CD4-positive, alpha-beta memory T cell (primary cell): ENCODE measurements around the gene LBHD1. TPM values are rescaled to one million over a fixed set of nuclear protein-coding genes. Genes with fewer than 3 reads are reported as not detected.

Experiments
- CTCF ChIA-PET: fragments of 350-600 bp; sonication (Branson Sonifier 250); formaldehyde crosslinking; loops from one replicate; lab custom pipeline; 2021; ENCODE audit warnings: inconsistent platforms; ENCODE audit not compliant: partially characterized antibody; lab: Charles Lee
- POLR2A ChIA-PET: fragments of 350-600 bp; sonication (Branson Sonifier 250); formaldehyde crosslinking; loops from one replicate; lab custom pipeline; 2021; ENCODE audit not compliant: partially characterized antibody; lab: Charles Lee
- DNase-seq, 5 donors: peaks; one replicate each; pipeline versions ENCODE4 v3.0.0 to v3.0.0-alpha.2; 2020 to 2022; ENCODE audit warnings: mixed read lengths in 1 of 5
- H3K27ac ChIP-seq: one replicate; pipeline ENCODE4 v1.7.0; 2013; ENCODE audit warnings: low read depth, low read length
- H3K27me3 ChIP-seq: 2 replicates; pipeline ENCODE4 v1.7.0; 2013; ENCODE audit warnings: mild to moderate bottlenecking, low read length, moderate library complexity; ENCODE audit not compliant: insufficient read depth
- H3K36me3 ChIP-seq: 2 replicates; pipeline ENCODE4 v1.7.0; 2013; ENCODE audit warnings: mild to moderate bottlenecking, low read length, moderate library complexity; ENCODE audit not compliant: insufficient read depth
- H3K4me1 ChIP-seq: 2 replicates; pipeline ENCODE4 v1.7.0; 2013; ENCODE audit warnings: mild to moderate bottlenecking, low read length, moderate library complexity; ENCODE audit not compliant: insufficient read depth
- H3K4me3 ChIP-seq, 2 donors: one replicate each; pipeline ENCODE4 v1.7.0; 2013; ENCODE audit warnings: low read length in 2 of 2, mild to moderate bottlenecking in 1 of 2
- H3K9me3 ChIP-seq, 2 donors: one replicate each; pipeline ENCODE4 v1.7.0; 2013; ENCODE audit warnings: low read length in 2 of 2, control low read depth in 1 of 2; ENCODE audit not compliant: control insufficient read depth in 1 of 2
- H3K27ac Mint-ChIP-seq, 7 donors: one replicate each; pipeline ENCODE4 v1.8.0; 2020 to 2021; ENCODE audit warnings: mixed read lengths in 7 of 7, mild to moderate bottlenecking in 6 of 7, inconsistent platforms in 3 of 7, moderate library complexity in 3 of 7
- H3K27me3 Mint-ChIP-seq, 2 donors: one replicate each; pipeline ENCODE4 v1.8.0; 2020 to 2021; ENCODE audit warnings: mixed read lengths in 2 of 2
- H3K36me3 Mint-ChIP-seq, 2 donors: one replicate each; pipeline ENCODE4 v1.8.0; 2020 to 2021; ENCODE audit warnings: mixed read lengths in 2 of 2, inconsistent platforms in 1 of 2, mild to moderate bottlenecking in 1 of 2
- H3K4me1 Mint-ChIP-seq, 4 donors: one replicate each; pipeline ENCODE4 v1.8.0; 2020 to 2021; ENCODE audit warnings: mixed read lengths in 4 of 4, mild to moderate bottlenecking in 1 of 4
- H3K4me3 Mint-ChIP-seq, 8 donors: one replicate each; pipeline ENCODE4 v1.8.0; 2020 to 2021; ENCODE audit warnings: mixed read lengths in 8 of 8, mild to moderate bottlenecking in 7 of 8, moderate library complexity in 6 of 8, inconsistent platforms in 3 of 8
- H3K9me3 Mint-ChIP-seq, 8 donors: one replicate each; pipeline ENCODE4 v1.8.0; 2020 to 2021; ENCODE audit warnings: mixed read lengths in 8 of 8, mild to moderate bottlenecking in 5 of 8, inconsistent platforms in 3 of 8, moderate library complexity in 1 of 8
- intact Hi-C: fragments of 100-400 bp; cut with micrococcal nuclease; formaldehyde crosslinking; loops from one replicate; pipeline ENCODE4 v1.15.1; 2023
- polyA plus RNA-seq, 2 donors: library from polyadenylated mRNA; unstranded; fragments of 300-500 nt; fragmentation: Illumina TruSeq; gene quantifications; one replicate each; pipeline ENCODE4 v1.2.3, GENCODE V29; 2021
- total RNA-seq, 2 experiments: library from RNA; stranded (reverse); gene quantifications; one replicate each; pipeline ENCODE4 v1.2.3, GENCODE V29; 2021

The LBHD1 gene
- total and polyA plus RNA-seq, 4 experiments from 2014 or later = 2.4 to 28.6 (median 14.7) TPM

DNA sequence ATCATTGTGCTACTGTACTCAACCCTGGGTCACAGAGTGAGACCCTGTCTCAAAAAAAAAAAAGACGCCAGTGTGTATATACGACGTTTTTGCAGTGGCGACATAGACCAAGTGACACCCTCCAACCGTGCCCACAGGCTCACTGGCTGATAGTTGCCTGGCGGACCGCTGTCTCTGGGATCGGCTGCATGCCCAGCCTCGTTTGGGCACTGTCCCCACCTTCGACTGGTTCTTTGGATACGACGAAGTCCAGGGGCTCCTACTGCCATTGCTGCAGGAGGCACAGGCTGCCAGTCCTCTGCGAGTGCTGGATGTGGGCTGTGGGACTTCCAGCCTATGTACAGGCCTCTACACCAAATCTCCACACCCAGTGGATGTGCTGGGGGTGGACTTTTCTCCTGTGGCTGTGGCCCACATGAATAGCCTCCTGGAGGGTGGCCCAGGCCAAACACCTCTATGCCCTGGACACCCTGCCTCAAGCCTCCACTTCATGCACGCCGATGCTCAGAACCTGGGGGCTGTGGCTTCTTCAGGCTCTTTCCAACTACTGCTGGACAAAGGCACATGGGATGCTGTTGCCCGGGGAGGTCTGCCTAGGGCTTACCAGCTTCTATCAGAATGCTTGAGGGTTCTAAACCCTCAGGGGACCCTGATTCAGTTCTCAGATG, 5.7 kb downstream of the LBHD1 start:
- POLR2A ChIA-PET = interaction anchor here (0.6 to 19.7 kb wide), 30 partner anchors 10 to 215 kb away, joined by 3 to 494 read pairs (median 19); partner anchors contain the start of genes B3GAT3, BSCL2, EEF1G and EML3
- CTCF ChIA-PET = interaction anchor here (0.6 to 10.4 kb wide), 5 partner anchors 54 to 274 kb away, joined by 3 to 86 read pairs (median 6); partner anchors contain the start of genes EML3 and TUT1
- no peaks in the 10 kb centered on the region for H3K9me3 ChIP-seq
- Mint-ChIP-seq H3K4me1 (peaks cover 17 to 67% (median 40%) of the 10 kb centered on the region in 4 donors), H3K4me3 (peak overlapping the region; percentile 92 to 98 (median 96)), H3K27ac (peak overlapping the region; percentile 82 to 98 (median 96)), H3K27me3 (no peaks in the 10 kb centered on the region), H3K36me3 (peaks cover 8 to 41% of the 10 kb centered on the region in 2 donors), H3K9me3 (no peaks in the 10 kb centered on the region)
- peaks cover 15% of the 10 kb centered on the region for H3K36me3 ChIP-seq
- intact Hi-C loops = no loop called here
- H3K27me3 ChIP-seq = no peaks in the 10 kb centered on the region
- peak overlapping the region; percentile 73 for H3K27ac ChIP-seq
- DNase-seq = no peak
- H3K4me3 ChIP-seq = peak overlapping the region; percentile 88 to 97
- peaks cover 53% of the 10 kb centered on the region for H3K4me1 ChIP-seq

DNA sequence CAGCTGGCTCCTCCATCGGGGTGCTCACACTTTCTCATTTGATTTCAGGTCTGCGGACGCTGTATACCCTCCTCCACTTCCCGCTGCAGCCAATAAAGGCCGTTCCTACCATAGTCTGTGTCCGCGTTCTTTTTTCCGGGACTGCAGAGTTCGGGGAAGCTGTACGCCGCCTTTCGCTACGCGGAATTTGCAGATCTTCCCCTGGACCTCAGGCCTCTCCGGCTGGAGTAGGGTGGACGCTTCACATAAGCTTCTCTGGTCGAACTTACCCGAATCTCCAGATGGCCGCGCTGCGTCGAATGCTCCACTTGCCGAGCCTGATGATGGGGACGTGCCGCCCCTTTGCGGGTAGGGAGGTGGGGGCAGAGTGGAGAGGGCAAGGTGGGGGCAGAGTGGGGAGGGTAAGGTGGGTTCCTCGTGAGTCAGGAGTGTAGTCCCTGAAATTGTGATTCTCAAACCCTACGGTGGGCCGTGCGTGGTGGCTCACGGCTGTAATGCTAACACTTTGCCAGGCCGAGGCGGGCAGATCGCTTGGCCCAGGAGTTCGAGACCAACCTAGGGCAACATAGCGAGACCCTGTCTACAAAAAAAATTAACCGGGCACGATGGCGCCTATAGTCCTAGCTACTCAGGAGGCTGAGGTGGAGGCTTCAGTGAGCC, 6.3 kb downstream of the LBHD1 start:
- Mint-ChIP-seq H3K4me3 (peak overlapping the region; percentile 92 to 98 (median 96)), H3K36me3 (peaks cover 8 to 38% of the 10 kb centered on the region in 2 donors), H3K9me3 (no peaks in the 10 kb centered on the region), H3K4me1 (peaks cover 15 to 61% (median 35%) of the 10 kb centered on the region in 4 donors), H3K27me3 (no peaks in the 10 kb centered on the region), H3K27ac (peak overlapping the region; percentile 95 to 98 (median 96))
- POLR2A ChIA-PET = interaction anchor here (0.6 to 19.7 kb wide), 57 partner anchors 10 to 1652 kb away, joined by 3 to 494 read pairs (median 7); partner anchors contain the start of genes B3GAT3, BSCL2, EEF1G and EML3
- Histone ChIP-seq H3K4me1 (peaks cover 48% of the 10 kb centered on the region), H3K9me3 (no peaks in the 10 kb centered on the region), H3K36me3 (peaks cover 15% of the 10 kb centered on the region), H3K27me3 (no peaks in the 10 kb centered on the region), H3K27ac (peak overlapping the region; percentile 73), H3K4me3 (peak overlapping the region; percentile 88 to 97)
- CTCF ChIA-PET = interaction anchor here (0.9 to 10.4 kb wide), 20 partner anchors 7 to 273 kb away, joined by 3 to 86 read pairs (median 4); partner anchors contain the start of genes B3GAT3, HNRNPUL2, INTS5 and LBHD1
- intact Hi-C loops = loop anchor here (1.0 to 2.0 kb wide), 9 partner anchors 12 to 92 kb away; partner anchors contain the start of genes EEF1G, EML3, GANAB and INTS5
- peak; percentile 54 to 84 (median 58) for DNase-seq

DNA sequence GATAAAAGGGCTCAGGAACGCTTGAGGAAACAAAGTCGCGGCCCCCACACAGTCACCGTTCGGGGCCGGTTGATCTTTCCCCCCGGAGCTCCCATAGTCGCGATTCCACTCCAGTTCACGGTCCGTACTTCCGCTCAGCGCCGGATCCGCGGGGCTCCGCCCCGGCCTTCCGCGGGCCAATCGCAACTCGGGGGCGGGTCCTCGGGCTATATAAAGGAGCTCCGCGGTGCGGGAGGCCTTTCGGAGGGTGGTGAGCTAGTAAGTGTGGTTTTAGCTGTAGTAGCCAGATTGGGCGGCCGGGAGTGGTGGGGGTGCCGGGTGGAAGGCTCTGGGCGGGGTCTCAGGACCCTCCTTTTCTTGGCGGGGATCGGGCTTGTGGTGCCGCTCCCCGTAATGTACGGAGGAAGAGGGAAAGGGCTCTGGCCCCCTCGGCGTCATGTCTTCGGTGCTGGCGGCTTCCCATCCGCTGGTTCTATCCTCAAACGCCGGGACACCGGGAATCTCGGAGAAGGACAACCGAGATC, 6.9 kb downstream of the LBHD1 start, which contains the start of the genes C11orf98 and CSKMT:
C11orf98 (minus strand) TSS at position 136 of the 524 bp plus-strand sequence; CDS start at position 95, 41 bp downstream.
CSKMT (plus strand) TSS at position 238 of the 524 bp plus-strand sequence. CDS start 568 bp downstream, outside the sequence.
- peak within 1 kb of the TSS; percentile 73 for H3K27ac ChIP-seq
- Mint-ChIP-seq H3K27ac (peak within 1 kb of the TSS; percentile 95 to 98 (median 96)), H3K36me3 (peaks cover 8 to 38% of the 10 kb centered on the region in 2 donors), H3K27me3 (no peaks in the 10 kb centered on the region), H3K4me3 (peak within 1 kb of the TSS; percentile 92 to 98 (median 96)), H3K4me1 (peaks cover 15 to 55% (median 31%) of the 10 kb centered on the region in 4 donors), H3K9me3 (no peaks in the 10 kb centered on the region)
- CTCF ChIA-PET = interaction anchor here (0.8 to 10.4 kb wide), 26 partner anchors 8 to 272 kb away, joined by 3 to 86 read pairs (median 4); partner anchors contain the start of genes B3GAT3, HNRNPUL2, INTS5 and LBHD1
- intact Hi-C loops = loop anchor here (1.0 to 2.0 kb wide), 9 partner anchors 12 to 92 kb away; partner anchors contain the start of genes EEF1G, EML3, GANAB and INTS5
- peaks cover 42% of the 10 kb centered on the region for H3K4me1 ChIP-seq
- H3K4me3 ChIP-seq = peak within 1 kb of the TSS; percentile 88 to 97
- DNase-seq = peak; percentile 94 to 96 (median 95)
- H3K27me3 ChIP-seq = no peaks in the 10 kb centered on the region
- H3K36me3 ChIP-seq = peaks cover 15% of the 10 kb centered on the region
- H3K9me3 ChIP-seq = no peaks in the 10 kb centered on the region
- POLR2A ChIA-PET = interaction anchor here (0.6 to 19.7 kb wide), 62 partner anchors 9 to 1653 kb away, joined by 3 to 494 read pairs (median 6); partner anchors contain the start of genes AHNAK, B3GAT3, BSCL2 and EEF1G

DNA sequence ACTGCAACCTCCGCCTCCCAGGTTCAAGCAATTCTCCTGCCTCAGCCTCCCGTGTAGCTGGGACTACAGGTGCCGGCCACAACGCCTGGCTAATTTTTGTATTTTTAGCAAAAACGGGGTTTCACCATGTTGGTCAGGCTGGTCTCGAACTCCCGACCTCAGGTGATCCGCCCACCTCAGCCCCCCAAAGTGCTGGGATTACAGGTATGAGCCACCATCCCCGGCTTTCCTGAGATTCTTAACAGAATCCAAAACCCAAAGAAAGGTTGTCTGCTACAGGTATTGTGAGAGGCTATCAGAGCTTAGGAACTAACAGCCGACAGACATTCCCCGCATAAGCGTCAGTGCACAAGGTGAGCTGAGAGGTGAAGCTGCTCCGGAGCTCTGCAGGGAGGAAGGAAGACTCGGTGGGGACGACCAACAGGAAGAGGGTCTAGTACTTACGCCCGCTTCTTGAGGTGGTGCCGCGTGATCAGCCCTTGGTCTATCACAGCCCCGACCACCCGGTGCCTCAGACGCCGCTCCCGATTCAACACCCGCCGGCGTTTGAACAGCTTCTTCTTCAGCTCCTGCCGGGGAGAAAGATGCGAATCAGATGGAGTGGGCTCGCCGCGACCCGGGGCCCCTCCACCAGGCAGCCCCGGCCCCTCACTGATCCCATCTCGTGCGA, 7.5 kb downstream of the LBHD1 start:
- H3K4me1 ChIP-seq = peaks cover 36% of the 10 kb centered on the region
- peaks cover 15 to 49% (median 28%) of the 10 kb centered on the region in 4 donors for H3K4me1 Mint-ChIP-seq
- H3K27me3 ChIP-seq = no peaks in the 10 kb centered on the region
- CTCF ChIA-PET = interaction anchor here (0.6 to 10.4 kb wide), 24 partner anchors 8 to 197 kb away, joined by 3 to 86 read pairs (median 4); partner anchors contain the start of genes B3GAT3, HNRNPUL2, INTS5 and LBHD1
- H3K4me3 Mint-ChIP-seq = peak overlapping the region; percentile 92 to 98 (median 96)
- peak overlapping the region; percentile 95 to 98 (median 96) for H3K27ac Mint-ChIP-seq
- H3K36me3 Mint-ChIP-seq = peaks cover 8 to 37% of the 10 kb centered on the region in 2 donors
- H3K27ac ChIP-seq = peak overlapping the region; percentile 73
- POLR2A ChIA-PET = interaction anchor here (0.6 to 19.7 kb wide), 58 partner anchors 8 to 1653 kb away, joined by 3 to 494 read pairs (median 7); partner anchors contain the start of genes AHNAK, B3GAT3, BSCL2 and EEF1G
- no peaks in the 10 kb centered on the region for H3K9me3 Mint-ChIP-seq
- no peaks in the 10 kb centered on the region for H3K9me3 ChIP-seq
- H3K36me3 ChIP-seq = peaks cover 15% of the 10 kb centered on the region
- DNase-seq = peak in 1 of 5 donors; percentile 74
- no peaks in the 10 kb centered on the region for H3K27me3 Mint-ChIP-seq
- intact Hi-C loops = loop anchor here (1.0 to 2.0 kb wide), 9 partner anchors 11 to 91 kb away; partner anchors contain the start of genes EEF1G, EML3, GANAB and INTS5
- peak overlapping the region; percentile 88 to 97 for H3K4me3 ChIP-seq

DNA sequence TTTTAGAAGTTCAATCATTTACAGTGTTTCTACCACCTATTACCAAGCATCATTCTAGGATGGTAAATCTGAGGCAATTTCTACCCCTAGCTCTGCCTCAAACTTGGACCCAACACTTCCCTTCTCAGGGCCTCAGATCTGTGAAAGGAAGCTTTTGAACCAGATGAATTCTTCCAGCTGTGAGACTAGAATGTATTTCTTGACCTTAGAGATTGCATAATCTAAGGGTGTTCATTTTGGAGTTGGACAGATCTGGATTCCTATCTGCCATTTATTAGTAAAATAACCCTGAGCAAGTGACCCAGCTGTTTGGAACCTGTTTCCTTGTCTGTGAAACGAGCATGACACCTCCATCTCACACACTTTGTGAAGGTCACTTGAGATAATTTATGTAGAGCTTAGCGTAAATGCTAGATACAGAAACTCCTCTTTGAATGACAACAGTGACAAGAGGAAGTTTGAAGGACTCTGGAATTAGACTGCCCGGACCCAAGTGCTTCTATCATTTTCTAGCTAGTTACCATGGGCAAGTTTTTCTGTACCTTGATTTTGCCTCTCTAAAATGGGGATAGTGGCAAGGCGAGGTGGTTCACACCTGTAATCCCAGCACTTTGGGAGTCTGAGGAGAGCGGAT, 15.2 kb downstream of the LBHD1 start:
- Mint-ChIP-seq H3K9me3 (peaks cover 0 to 6% (median 0%) of the 10 kb centered on the region in 8 donors), H3K36me3 (peaks cover 0 to 11% of the 10 kb centered on the region in 2 donors), H3K4me1 (peaks cover 7 to 18% (median 12%) of the 10 kb centered on the region in 4 donors), H3K4me3 (peak overlapping the region in 1 of 8 donors; percentile 20), H3K27ac (peak overlapping the region in 1 of 7 donors; percentile 80), H3K27me3 (no peaks in the 10 kb centered on the region)
- ChIA-PET POLR2A (interaction anchor here (0.8 to 4.5 kb wide), 6 partner anchors 9 to 199 kb away, joined by 3 to 65 read pairs (median 5); partner anchors contain the start of genes B3GAT3, C11orf98, CSKMT and GANAB), CTCF (interaction anchor here (1.1 kb wide), 1 partner anchor 9 kb away, joined by 3 read pairs; no protein-coding TSS in a partner anchor)
- Histone ChIP-seq H3K27ac (no peak overlapping the region), H3K27me3 (no peaks in the 10 kb centered on the region), H3K4me1 (peaks cover 8% of the 10 kb centered on the region), H3K4me3 (no peak overlapping the region), H3K36me3 (no peaks in the 10 kb centered on the region), H3K9me3 (no peaks in the 10 kb centered on the region)
- intact Hi-C loops = no loop called here
- no peak for DNase-seq
